SU-DHL-6 (cell line): ENCODE measurements around the gene FCMR.
"Not testable (repeated sequence)": the region's sequence is repeated elsewhere in the genome, so short reads cannot be mapped to it uniquely, and the experiment has no call there.

Experiments
- H2AFZ ChIP-seq: fragments of 200-600 bp; sonication (generic); 2 replicates; pipeline ENCODE4 v1.6.1; 2014; ENCODE audit warnings: low read depth, mild to moderate bottlenecking, moderate library complexity, mixed read lengths, antibody characterized with exemption, low read length; ENCODE audit not compliant: severe bottlenecking
- H3F3A ChIP-seq: fragments of 200-600 bp; shearing (Covaris generic); 2 replicates; pipeline ENCODE4 v1.6.0; 2016; ENCODE audit warnings: antibody characterized with exemption, mild to moderate bottlenecking; ENCODE audit not compliant: insufficient read depth
- H3K27ac ChIP-seq: fragments of 200-600 bp; sonication (generic); 2 replicates; pipeline ENCODE4 v1.5.1; 2016; ENCODE audit warnings: low read depth, mild to moderate bottlenecking, low read length, moderate library complexity, mixed read lengths
- H3K27me3 ChIP-seq: fragments of 200-600 bp; sonication (generic), shearing (Covaris generic); 2 replicates; pipeline ENCODE4 v1.6.0; 2014; ENCODE audit warnings: mild to moderate bottlenecking, low read length
- H3K36me3 ChIP-seq: fragments of 200-600 bp; sonication (generic); 2 replicates; pipeline ENCODE4 v1.6.1; 2014; ENCODE audit warnings: mild to moderate bottlenecking, low read length, mixed read lengths
- H3K4me2 ChIP-seq: fragments of 300-600, 200-600 bp; shearing (Covaris generic), sonication (generic); 2 replicates; pipeline ENCODE4 v1.6.0; 2014; ENCODE audit warnings: low read length, low read depth, mild to moderate bottlenecking; ENCODE audit not compliant: poor library complexity, severe bottlenecking
- H3K4me3 ChIP-seq: fragments of 200-600 bp; sonication (generic); 2 replicates; pipeline ENCODE4 v1.5.1; 2014; ENCODE audit warnings: antibody characterized with exemption, low read length, mild to moderate bottlenecking, mixed read lengths; ENCODE audit not compliant: insufficient read depth, poor library complexity, severe bottlenecking
- H3K79me2 ChIP-seq: fragments of 200-600 bp; sonication (generic); 2 replicates; pipeline ENCODE4 v1.6.1; 2014; ENCODE audit warnings: mild to moderate bottlenecking, low read length, moderate library complexity; ENCODE audit not compliant: insufficient read depth
- H3K9ac ChIP-seq: fragments of 200-600 bp; sonication (generic); 2 replicates; pipeline ENCODE4 v1.7.0; 2014; ENCODE audit warnings: mild to moderate bottlenecking, low read length
- H3K9me2 ChIP-seq: fragments of 200-600 bp; sonication (generic); replicated peaks from 2 replicates; pipeline ENCODE4 v1.6.1; 2014; ENCODE audit warnings: low read length; ENCODE audit not compliant: insufficient read depth
- H3K9me3 ChIP-seq: fragments of 200-600 bp; sonication (generic); 2 replicates; pipeline ENCODE4 v1.6.1; 2014; ENCODE audit warnings: low read length, mixed read lengths; ENCODE audit not compliant: insufficient read depth
- H4K20me1 ChIP-seq: fragments of 200-600 bp; sonication (generic); 2 replicates; pipeline ENCODE4 v1.6.1; 2014; ENCODE audit warnings: low read depth, mild to moderate bottlenecking, antibody characterized with exemption, low read length, moderate library complexity, mixed read lengths
- EZH2phosphoT487 ChIP-seq: fragments of 200-600 bp; sonication (generic), shearing (Covaris generic); conservative IDR thresholded peaks from 2 replicates; pipeline ENCODE4 v1.6.1; 2018; ENCODE audit warnings: mild to moderate bottlenecking, antibody characterized with exemption, low read length, moderate library complexity, mixed read lengths
- TF ChIP-seq, protein P1 (sequence below): fragments of 200-600 bp; sonication (generic); IDR thresholded peaks from one replicate; pipeline ENCODE4 v1.5.1; 2017; ENCODE audit warnings: antibody characterized with exemption, mild to moderate bottlenecking, low read length, moderate library complexity; ENCODE audit not compliant: insufficient read depth, poor library complexity, severe bottlenecking

FCMR gene

DNA sequence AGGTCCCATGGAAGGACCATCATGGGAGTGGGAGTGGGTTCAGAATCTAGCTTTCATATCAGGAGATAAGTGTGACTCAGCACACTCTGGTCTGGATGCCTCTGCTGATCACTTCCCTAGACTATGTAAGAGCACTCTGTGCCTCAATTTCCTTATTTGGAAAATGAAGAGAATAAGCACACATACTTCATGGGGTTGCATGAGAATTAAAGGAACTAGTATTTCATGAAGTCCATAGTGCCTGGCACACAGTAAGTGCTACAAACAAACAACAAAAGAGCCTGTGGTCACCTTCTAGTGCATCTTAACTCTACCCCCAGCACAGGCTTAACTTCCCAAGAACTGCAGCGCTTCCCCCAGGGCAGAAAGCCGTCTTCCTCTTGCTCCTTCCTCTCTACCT, 65.9 kb downstream of the FCMR start:
- Histone ChIP-seq H3K9me3 (no peaks in the 10 kb centered on the region), H3K36me3 (no peaks in the 10 kb centered on the region), H3K27ac (no peak overlapping the region), H4K20me1 (no peaks in the 10 kb centered on the region), H3F3A (no peaks in the 10 kb centered on the region), H3K4me2 (no peak overlapping the region), H3K4me3 (no peak overlapping the region), H3K79me2 (no peaks in the 10 kb centered on the region), H3K27me3 (no peaks in the 10 kb centered on the region), H3K9me2 (no peaks in the 10 kb centered on the region), H3K9ac (no peak overlapping the region), H2AFZ (no peak overlapping the region)
- no peak for TF ChIP-seq EZH2phosphoT487
- TF ChIP-seq, protein P1, sequence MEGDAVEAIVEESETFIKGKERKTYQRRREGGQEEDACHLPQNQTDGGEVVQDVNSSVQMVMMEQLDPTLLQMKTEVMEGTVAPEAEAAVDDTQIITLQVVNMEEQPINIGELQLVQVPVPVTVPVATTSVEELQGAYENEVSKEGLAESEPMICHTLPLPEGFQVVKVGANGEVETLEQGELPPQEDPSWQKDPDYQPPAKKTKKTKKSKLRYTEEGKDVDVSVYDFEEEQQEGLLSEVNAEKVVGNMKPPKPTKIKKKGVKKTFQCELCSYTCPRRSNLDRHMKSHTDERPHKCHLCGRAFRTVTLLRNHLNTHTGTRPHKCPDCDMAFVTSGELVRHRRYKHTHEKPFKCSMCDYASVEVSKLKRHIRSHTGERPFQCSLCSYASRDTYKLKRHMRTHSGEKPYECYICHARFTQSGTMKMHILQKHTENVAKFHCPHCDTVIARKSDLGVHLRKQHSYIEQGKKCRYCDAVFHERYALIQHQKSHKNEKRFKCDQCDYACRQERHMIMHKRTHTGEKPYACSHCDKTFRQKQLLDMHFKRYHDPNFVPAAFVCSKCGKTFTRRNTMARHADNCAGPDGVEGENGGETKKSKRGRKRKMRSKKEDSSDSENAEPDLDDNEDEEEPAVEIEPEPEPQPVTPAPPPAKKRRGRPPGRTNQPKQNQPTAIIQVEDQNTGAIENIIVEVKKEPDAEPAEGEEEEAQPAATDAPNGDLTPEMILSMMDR = no peak

DNA sequence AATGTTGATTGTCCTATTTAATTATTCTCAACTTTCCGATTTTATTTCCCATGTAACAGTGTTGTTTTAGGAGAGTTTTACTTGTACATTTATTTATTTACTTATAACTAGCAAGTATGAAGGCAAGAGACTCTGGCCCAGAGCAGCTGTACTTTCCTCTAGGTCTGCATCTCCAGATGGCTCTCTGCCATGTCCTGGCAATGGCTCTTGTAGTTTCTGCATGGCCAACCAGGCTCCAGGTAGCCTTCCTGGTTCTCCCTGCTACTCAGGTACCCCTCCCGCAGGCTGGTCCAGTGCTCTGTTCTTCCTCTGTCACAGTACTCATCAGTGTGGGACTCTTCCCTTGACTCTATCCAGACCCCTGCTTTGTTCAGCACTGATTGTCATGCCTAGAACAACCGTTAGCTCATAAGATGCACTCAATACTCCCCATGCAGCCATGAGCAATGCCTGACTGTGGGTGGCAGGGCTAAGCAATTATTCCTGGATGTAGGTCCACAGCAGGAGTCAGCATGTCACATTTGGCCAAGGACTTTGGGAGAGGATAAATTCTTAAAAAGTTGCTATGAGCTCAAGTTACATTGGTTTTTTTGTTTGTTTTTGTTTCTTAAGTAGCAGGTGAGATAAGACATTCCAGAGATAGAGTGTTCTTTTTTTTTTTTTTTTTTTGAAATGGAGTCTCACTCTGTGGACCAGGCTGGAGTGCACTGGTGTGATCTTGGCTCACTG, 67.2 kb downstream of the FCMR start:
- no peaks in the 10 kb centered on the region for H3K79me2 ChIP-seq
- H3K36me3 ChIP-seq = no peaks in the 10 kb centered on the region
- no peak overlapping the region for H3K27ac ChIP-seq
- H4K20me1 ChIP-seq = no peaks in the 10 kb centered on the region
- H2AFZ ChIP-seq = no peak overlapping the region
- no peak overlapping the region for H3K4me3 ChIP-seq
- H3F3A ChIP-seq = no peaks in the 10 kb centered on the region
- TF ChIP-seq EZH2phosphoT487 = no peak
- TF ChIP-seq, protein P1 = no peak
- no peak overlapping the region for H3K9ac ChIP-seq
- no peaks in the 10 kb centered on the region for H3K9me2 ChIP-seq
- H3K9me3 ChIP-seq = no peaks in the 10 kb centered on the region
- no peak overlapping the region for H3K4me2 ChIP-seq
- H3K27me3 ChIP-seq = no peaks in the 10 kb centered on the region

DNA sequence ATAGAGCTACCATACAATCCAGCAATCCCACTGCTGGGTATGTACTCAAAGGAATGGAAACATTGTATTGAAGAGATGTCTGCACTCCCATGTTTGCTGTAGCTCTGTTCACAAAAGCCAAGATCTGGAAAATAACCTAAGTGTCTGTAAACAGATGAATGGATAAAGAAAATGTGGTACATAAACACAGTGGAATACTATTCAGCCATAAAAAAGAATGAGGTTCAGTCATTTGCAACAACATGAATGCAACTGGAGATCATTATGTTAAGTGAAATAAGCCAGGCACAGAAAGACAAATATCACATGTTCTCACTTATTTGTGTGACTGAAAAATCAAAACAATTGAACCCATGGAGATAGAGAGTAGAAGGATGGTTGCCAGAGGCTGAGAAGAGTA, 68.0 kb downstream of the FCMR start:
- H3K9me2 ChIP-seq, H3K9me3 ChIP-seq, H3K4me3 ChIP-seq, H4K20me1 ChIP-seq, H3K79me2 ChIP-seq, H3F3A ChIP-seq, H3K4me2 ChIP-seq, H3K9ac ChIP-seq, H2AFZ ChIP-seq, H3K36me3 ChIP-seq, H3K27ac ChIP-seq, H3K27me3 ChIP-seq: not testable (repeated sequence)
